ENCODE measurements around the gene ZNF28. TPM values are rescaled to one million over a fixed set of nuclear protein-coding genes. Genes with fewer than 3 reads are reported as not detected.

Gene ZNF28
- total RNA-seq, 2 experiments from 2014 or later = 15.7 to 17.9 TPM

DNA sequence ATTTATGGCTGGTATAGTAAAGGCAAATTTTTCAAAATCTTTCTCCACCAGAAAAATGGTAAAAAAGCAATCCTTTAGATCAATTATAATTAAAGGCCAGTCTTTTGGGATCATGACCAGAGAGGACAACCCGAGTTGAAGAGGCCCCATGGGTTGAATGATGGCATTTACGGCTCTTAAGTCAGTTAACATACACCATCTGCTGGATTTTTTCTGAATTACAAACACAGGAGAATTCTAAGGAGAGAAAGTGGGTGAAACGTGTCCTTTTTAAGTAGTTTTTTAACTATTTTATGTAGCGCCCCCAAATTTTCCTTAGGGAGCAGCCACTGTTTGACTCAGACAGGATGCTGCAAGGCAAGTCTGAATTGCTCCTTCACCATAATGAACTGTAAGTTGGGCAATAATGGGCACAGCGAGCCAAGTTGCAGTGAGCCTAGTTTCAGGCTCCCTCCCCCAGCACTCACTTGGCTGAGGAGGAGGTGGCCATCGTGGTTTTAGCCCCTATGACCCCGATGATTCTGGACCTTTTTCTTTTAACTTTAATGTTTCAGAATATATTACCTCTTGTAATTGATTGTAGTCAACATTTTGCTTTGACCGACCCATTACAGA is 73.0 kb downstream of the ZNF28 start:
- ChIA-PET CTCF (ENCODE audit: unreplicated experiment) (no interaction called here), POLR2A (no interaction called here)
- H3K9me3 ChIP-seq (ENCODE audit: low read length) = no peaks in the 10 kb centered on the region
- H2AFZ ChIP-seq (ENCODE audit: low read length) = no peak overlapping the region; the same call in 1 of the 2 replicates
- H4K20me1 ChIP-seq (ENCODE audit: insufficient read depth, low read length) = no peaks in the 10 kb centered on the region
- peak; percentile 79 for TF ChIP-seq CTCF (conservative IDR thresholded peaks at IDR 0.05; ENCODE audit: low read length)
- TF ChIP-seq EZH2phosphoT487 (IDR thresholded peaks at IDR 0.05; ENCODE audit: borderline replicate concordance, low read depth, low read length) = no peak
- H3K4me1 ChIP-seq (ENCODE audit: insufficient read depth, low read length, poor library complexity, severe bottlenecking) = no peaks in the 10 kb centered on the region
- no peaks in the 10 kb centered on the region for H3K36me3 ChIP-seq (ENCODE audit: insufficient read depth, low read length)
- no peak overlapping the region for H3K4me3 ChIP-seq (ENCODE audit: low read depth, low read length, poor library complexity, severe bottlenecking)
- H3K79me2 ChIP-seq (ENCODE audit: insufficient read depth, low read depth, low read length) = no peaks in the 10 kb centered on the region
- H3K27ac ChIP-seq (ENCODE audit: low read depth, low read length, poor library complexity, severe bottlenecking) = no peak overlapping the region
- no peaks in the 10 kb centered on the region for H3K9me2 ChIP-seq (ENCODE audit: insufficient read depth, low read length)
- no TSS peak for BruUV-seq (replicated peaks)
- no peak overlapping the region for H3K4me2 ChIP-seq (ENCODE audit: low read length)
- DNase-seq (ENCODE audit: low spot score) = peak; percentile 66
- intact Hi-C loops (cut with micrococcal nuclease; ENCODE audit: unreplicated experiment) = loop anchor here (10.0 kb wide), 1 partner anchor 504 kb away; no protein-coding TSS in a partner anchor

Other genes with a start within 250 kb of the ZNF28 start
- 59.4 and 66.1 TPM in 2 replicates for gene ZNF83, start 183.3 kb downstream of the ZNF28 start, total RNA-seq (2014; rRNA removed; shearing (Covaris generic))
- 47.2 and 66.8 TPM in 2 replicates for gene ZNF83, start 183.3 kb downstream of the ZNF28 start, total RNA-seq (2022)
- gene ZNF611, start 86.6 kb downstream of the ZNF28 start, total RNA-seq (2014; rRNA removed; shearing (Covaris generic)) = 10.6 and 13.6 TPM in 2 replicates
- 23.8 and 23.9 TPM in 2 replicates for gene ZNF611, start 86.6 kb downstream of the ZNF28 start, total RNA-seq (2022)
- 2.8 and 4.6 TPM in 2 replicates for gene ZNF600, start 34.8 kb downstream of the ZNF28 start, total RNA-seq (2014; rRNA removed; shearing (Covaris generic))
- 8.5 and 10.7 TPM in 2 replicates for gene ZNF600, start 34.8 kb downstream of the ZNF28 start, total RNA-seq (2022)
- 19.7 and 27.0 TPM in 2 replicates for gene ZNF468, start 36.0 kb upstream of the ZNF28 start, total RNA-seq (2014; rRNA removed; shearing (Covaris generic))
- 21.3 and 23.0 TPM in 2 replicates for gene ZNF468, start 36.0 kb upstream of the ZNF28 start, total RNA-seq (2022)
- 8.0 and 13.5 TPM in 2 replicates for gene ZNF320, start 76.0 kb upstream of the ZNF28 start, total RNA-seq (2014; rRNA removed; shearing (Covaris generic))
- gene ZNF320, start 76.0 kb upstream of the ZNF28 start, total RNA-seq (2022) = 16.1 and 16.9 TPM in 2 replicates
- gene ZNF888, start 101.8 kb upstream of the ZNF28 start, total RNA-seq (2014; rRNA removed; shearing (Covaris generic)) = 7.4 and 8.5 TPM in 2 replicates
- gene ZNF888, start 101.8 kb upstream of the ZNF28 start, total RNA-seq (2022) = 9.0 and 11.3 TPM in 2 replicates
- gene ZNF816, start 141.2 kb upstream of the ZNF28 start, total RNA-seq (2014; rRNA removed; shearing (Covaris generic)) = 5.8 and 8.8 TPM in 2 replicates
- gene ZNF816, start 141.2 kb upstream of the ZNF28 start, total RNA-seq (2022) = 8.6 and 10.5 TPM in 2 replicates
- not detected in 2 replicates for gene ERVV-1, start 192.3 kb upstream of the ZNF28 start, total RNA-seq (2014; rRNA removed; shearing (Covaris generic))
- gene ERVV-1, start 192.3 kb upstream of the ZNF28 start, total RNA-seq (2022) = not detected in 2 replicates
- not detected in 2 replicates for gene ERVV-2, start 223.1 kb upstream of the ZNF28 start, total RNA-seq (2014; rRNA removed; shearing (Covaris generic))
- gene ERVV-2, start 223.1 kb upstream of the ZNF28 start, total RNA-seq (2022) = not detected in 2 replicates

Measured in OCI-LY7 (cell line).